OCI-M2 (cell line): Measurements from ENCODE around the gene KRTAP9-6.
"Not testable (repeated sequence)": the region's sequence is repeated elsewhere in the genome, so short reads cannot be mapped to it uniquely, and the experiment has no call there.

Experiments
- DNase-seq: peaks from one replicate; lab custom pipeline; 2025; ENCODE audit not compliant: unreplicated experiment; lab: John Stamatoyannopoulos, UW

The KRTAP9-6 gene

GRCh38 chr17:41271323-41271722 is 6.1 kb downstream of the KRTAP9-6 start:
- not testable (repeated sequence) for DNase-seq

- DNase-seq: no peak
Observed at GRCh38 chr17:41271858-41272257, 6.7 kb downstream of the KRTAP9-6 start.

- not testable (repeated sequence) for DNase-seq
Observed at GRCh38 chr17:41275648-41276190, 10.5 kb downstream of the KRTAP9-6 start, which contains the start of gene KRTAP9-7. KRTAP9-7 (plus strand) TSS chr17:41275698; CDS start chr17:41275698, 0 bp downstream.

DNA sequence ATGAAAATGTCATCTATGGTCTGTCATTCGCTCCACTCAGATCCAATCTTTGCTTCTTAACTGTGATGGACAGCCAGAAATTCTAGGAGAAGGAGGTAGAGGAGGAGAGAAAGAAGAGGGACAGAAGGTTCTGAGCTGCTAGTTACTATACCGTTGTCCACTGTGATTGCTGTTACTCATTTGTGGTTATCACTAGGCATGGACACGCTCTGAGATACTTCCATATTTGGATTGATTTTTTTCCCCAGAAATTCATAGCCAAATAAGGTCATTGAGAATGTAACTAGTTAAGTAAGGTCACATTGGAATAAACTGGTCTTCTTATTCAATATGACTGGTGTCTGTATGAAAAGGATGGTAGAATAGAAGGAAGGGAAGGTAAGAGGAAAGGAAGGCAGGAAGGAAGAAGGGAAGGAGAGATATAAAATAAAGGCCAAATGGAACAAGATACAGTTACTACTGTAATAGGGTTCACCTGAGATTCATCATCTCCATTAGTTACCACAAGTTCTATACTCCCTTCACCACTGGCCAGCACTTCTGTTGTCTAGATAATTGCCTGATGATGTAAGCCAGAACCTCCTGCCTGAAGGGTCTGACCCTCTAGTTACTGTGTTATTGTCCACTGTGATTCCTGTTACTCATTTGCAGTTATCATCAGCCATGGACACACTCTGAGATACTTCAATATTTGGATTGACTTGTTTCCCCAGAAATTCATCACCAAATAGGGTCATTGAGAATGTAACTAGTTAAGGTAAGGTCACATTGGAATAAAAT is 13.2 kb downstream of the KRTAP9-6 start:
- DNase-seq: no peak

GRCh38 chr17:41284043-41284442 is 18.9 kb downstream of the KRTAP9-6 start:
- DNase-seq: no peak

GRCh38 chr17:41284546-41284945 is 19.4 kb downstream of the KRTAP9-6 start:
- DNase-seq: no peak

DNA sequence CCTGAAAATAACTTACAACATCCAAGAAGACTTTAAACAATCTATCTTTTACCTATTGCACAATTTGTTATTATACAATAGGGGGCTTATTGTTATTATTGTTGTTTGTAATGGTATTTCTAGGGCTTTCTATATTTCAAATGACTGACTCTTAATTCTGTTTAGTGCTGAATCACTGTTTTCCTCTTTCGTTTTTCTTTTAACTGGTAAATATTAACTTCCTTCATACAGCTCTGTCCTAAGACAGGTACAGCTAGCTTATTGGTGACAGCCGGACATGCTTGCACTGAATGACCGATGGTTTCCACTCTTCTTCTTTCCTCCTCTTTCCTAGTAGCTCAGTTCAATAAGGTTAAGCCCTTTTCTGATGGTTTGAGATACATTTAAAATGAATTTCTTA is 21.9 kb downstream of the KRTAP9-6 start:
- no peak for DNase-seq

DNA sequence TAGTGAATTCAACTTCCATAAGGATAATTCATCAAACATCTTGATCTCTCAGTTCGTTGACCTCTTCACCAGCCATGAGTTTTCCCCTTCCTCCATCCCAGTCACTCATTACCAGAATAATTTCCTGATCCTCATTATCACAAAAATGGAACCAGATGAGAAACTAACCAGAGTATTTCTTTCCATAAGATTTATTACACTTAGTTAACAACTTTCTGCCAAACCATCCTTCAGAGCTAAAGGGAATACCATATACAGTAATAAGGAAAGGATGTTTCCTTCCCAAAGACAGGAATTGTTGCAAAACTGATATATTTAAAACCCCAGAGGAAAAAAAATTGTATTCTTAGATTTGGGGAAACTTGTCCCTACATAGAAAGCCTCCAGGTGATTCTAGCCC is 28.8 kb downstream of the KRTAP9-6 start:
- DNase-seq: no peak

DNA sequence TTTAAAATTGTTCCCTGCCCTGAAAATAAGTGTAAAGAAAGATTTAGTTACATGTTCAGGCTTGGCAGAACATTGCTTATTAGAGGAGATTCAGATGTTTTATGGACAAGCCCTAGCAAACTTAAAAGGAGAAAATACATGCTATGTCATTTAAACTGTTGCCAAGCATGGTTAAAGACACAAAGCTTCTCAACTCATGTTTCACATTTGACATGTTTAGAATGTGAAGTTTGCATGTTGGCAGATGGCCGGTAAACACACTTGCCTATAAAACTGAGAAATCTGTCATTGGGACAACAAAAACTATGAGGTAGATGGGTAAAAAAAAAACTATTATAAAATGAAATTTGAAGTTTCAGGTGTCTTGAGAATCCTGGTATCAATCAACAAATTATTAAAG is 31.7 kb downstream of the KRTAP9-6 start:
- no peak for DNase-seq

- no peak for DNase-seq
Observed at GRCh38 chr17:41298458-41299135, 33.4 kb downstream of the KRTAP9-6 start.

DNA sequence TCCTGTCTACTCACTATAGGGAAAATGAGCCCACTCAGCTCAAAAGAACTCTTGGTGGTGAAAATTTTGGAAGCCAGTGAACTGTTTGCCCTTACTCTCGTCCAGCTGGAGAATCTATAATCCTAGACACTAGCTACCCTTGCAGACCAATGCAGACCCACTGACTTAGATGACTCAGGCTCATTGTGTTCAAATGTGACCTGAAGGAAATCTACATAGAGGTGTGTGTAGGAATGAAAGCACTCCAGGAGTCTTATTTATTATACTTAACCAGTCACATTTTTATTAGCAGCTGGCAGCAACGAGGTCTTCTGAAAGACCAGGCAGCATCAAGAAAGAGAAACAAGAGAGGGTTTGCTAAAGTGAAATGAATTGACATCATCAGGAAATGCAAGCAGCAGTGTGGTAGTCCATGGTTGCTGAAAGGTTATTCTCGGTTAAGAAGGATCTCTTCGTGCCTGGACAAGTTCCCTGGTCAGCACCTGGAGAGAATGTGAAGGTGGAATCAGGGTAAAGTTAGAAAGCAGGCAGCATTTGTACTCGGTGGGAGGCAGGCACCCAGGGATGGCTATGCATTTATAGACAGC is 36.1 kb downstream of the KRTAP9-6 start:
- no peak for DNase-seq

DNA sequence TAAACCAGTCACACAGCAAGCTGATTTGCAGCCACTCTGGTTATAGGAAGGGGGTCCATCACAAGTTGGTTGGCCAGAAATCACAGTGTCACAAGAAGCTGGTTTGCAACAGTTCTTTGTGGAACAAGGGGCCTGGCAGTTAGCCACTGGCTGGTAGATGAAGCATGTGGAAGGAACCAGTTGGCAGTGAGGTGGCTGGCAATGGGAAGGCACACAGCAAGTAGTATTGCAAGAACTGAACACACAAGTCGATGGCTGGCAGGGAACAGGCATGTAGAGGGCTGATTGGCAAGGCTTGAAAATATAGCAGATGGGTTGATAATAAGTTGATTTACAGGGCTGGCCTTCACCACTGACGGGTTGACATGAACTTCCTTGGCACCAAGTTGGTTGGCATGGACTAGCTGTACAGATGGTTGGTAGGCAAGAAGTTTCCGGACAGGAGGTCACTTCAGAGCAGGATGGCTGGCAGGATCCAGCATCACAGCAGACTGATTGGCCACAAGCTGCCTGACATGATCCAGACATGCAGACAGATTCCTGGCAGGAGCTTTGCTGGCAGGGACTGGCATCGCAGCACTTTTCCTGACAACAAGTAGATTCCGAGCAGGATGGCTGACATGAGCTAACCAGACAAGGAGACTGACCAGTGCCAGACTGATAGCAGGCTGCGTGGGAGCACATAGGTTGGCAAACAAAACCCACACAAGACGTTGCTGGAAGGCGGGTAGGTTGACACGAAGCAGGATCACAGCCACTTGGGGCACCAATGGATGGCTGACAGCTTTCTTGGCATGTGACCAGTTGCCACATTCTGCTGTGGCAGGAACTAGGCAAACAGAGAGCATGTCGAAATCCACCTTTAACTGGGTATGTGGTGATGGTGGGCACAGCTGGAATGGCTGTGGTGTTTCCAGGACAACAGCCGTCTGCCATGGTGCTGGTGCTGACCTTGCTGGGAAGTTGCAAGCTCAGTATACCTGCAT is 37.0 kb downstream of the KRTAP9-6 start, which contains the start of gene KRTAP29-1:
TSS of gene KRTAP29-1 (minus strand) at position 936 of the 986 bp plus-strand sequence. CDS start at position 936, 0 bp downstream.
- no peak for DNase-seq

GRCh38 chr17:41302981-41303380 is 37.8 kb downstream of the KRTAP9-6 start:
- DNase-seq: no peak

GRCh38 chr17:41304091-41304490 is 38.9 kb downstream of the KRTAP9-6 start:
- DNase-seq: no peak

DNA sequence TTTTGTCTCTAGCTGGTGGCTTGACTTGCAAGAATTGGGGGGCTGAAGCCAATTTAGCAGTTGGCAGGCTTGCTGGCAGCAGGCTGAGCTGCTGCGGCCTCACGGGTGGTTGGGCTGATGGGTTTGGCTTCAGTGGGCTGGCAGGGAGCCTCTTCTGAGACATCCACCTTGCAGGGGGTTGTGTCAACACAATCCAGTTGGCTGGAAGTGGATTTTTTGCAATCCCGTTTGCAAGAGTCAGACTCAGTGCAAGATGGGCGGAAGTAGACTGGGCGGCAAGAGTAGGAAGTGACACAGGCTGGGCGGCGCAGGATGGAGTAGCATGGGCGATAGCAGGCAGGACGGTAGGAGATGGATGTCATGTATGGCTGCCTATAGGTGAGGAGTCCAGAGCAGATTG is 42.5 kb downstream of the KRTAP9-6 start:
- no peak for DNase-seq

- no peak for DNase-seq
Observed at GRCh38 chr17:41308251-41308917, 43.2 kb downstream of the KRTAP9-6 start.

GRCh38 chr17:41308918-41309359 is 43.8 kb downstream of the KRTAP9-6 start, which contains the start of gene KRTAP16-1:
KRTAP16-1 (minus strand) TSS chr17:41309309; CDS start chr17:41309253, 56 bp downstream.
- DNase-seq: no peak

DNA sequence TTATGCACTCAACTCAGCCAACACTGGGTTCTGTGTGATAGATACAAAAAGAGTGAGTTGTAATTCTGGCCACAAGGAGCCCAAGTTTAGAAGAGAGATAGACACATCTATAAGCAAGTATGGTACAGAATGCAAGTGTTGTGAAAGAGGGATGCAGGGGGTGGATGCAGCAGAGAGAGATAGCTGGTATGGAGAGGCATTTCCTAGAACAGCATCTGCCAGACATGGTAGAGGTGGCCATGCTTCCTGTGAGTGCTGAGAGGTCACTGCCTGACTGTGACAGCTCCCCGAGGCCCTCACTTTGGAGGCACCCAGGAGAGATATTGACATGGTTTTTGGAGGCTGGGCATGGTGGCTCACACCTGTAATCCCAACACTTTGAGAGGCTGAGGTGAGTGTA is 45.9 kb downstream of the KRTAP9-6 start:
- no peak for DNase-seq

GRCh38 chr17:41315204-41315794 is 50.1 kb downstream of the KRTAP9-6 start, which contains the start of gene KRTAP17-1:
KRTAP17-1 (minus strand) TSS chr17:41315710; CDS start chr17:41315650, 60 bp downstream.
- no peak for DNase-seq
